ENCODE results near the gene ERFL. TPM values are rescaled to one million over a fixed set of nuclear protein-coding genes. Genes with fewer than 3 reads are reported as not detected.

Gene ERFL
- total RNA-seq, 4 donors from 2014 or later: 0.94 to 1.7 (median 1.7) TPM; not detected in 1

GRCh38 chr19:41908724-41909464, 19.4 kb downstream of the ERFL start:
- Histone ChIP-seq H3K4me1 (peaks cover 0 to 23% (median 17%) of the 10 kb centered on the region in 4 donors), H3K4me3 (no peak overlapping the region), H3K27ac (no peak overlapping the region), H3K36me3 (peaks cover 0 to 38% (median 0%) of the 10 kb centered on the region in 3 donors), H3K9me3 (no peaks in the 10 kb centered on the region), H3K27me3 (peaks cover 0 to 17% of the 10 kb centered on the region in 2 donors)
- DNase-seq: no peak
- TF ChIP-seq CTCF (IDR thresholded peaks at IDR 0.05): no peak
- TF ChIP-seq POLR2A (IDR thresholded peaks at IDR 0.05): no peak

- Histone ChIP-seq H3K27ac (no peak overlapping the region), H3K9me3 (no peaks in the 10 kb centered on the region), H3K27me3 (peaks cover 0 to 9% of the 10 kb centered on the region in 2 donors), H3K4me1 (peaks cover 0 to 16% (median 16%) of the 10 kb centered on the region in 4 donors), H3K4me3 (no peak overlapping the region), H3K36me3 (peaks cover 0 to 46% (median 0%) of the 10 kb centered on the region in 3 donors)
- TF ChIP-seq POLR2A (IDR thresholded peaks at IDR 0.05) (no peak), CTCF (IDR thresholded peaks at IDR 0.05) (no peak)
- DNase-seq: no peak
Measured at GRCh38 chr19:41907994-41908615, 20.1 kb downstream of the ERFL start.

GRCh38 chr19:41906916-41907680, 21.2 kb downstream of the ERFL start:
- Histone ChIP-seq H3K27me3 (no peaks in the 10 kb centered on the region), H3K9me3 (no peaks in the 10 kb centered on the region), H3K4me1 (peaks cover 0 to 10% (median 6%) of the 10 kb centered on the region in 4 donors), H3K36me3 (peaks cover 0 to 56% (median 0%) of the 10 kb centered on the region in 3 donors), H3K27ac (no peak overlapping the region), H3K4me3 (no peak overlapping the region)
- DNase-seq: no peak
- TF ChIP-seq POLR2A (IDR thresholded peaks at IDR 0.05) (no peak), CTCF (IDR thresholded peaks at IDR 0.05) (no peak)

- no peak for TF ChIP-seq POLR2A (IDR thresholded peaks at IDR 0.05)
- no peak for TF ChIP-seq CTCF (IDR thresholded peaks at IDR 0.05)
- Histone ChIP-seq H3K9me3 (no peaks in the 10 kb centered on the region), H3K4me1 (peaks cover 0 to 10% (median 2%) of the 10 kb centered on the region in 4 donors), H3K27ac (no peak overlapping the region), H3K4me3 (no peak overlapping the region), H3K27me3 (no peaks in the 10 kb centered on the region), H3K36me3 (peaks cover 0 to 64% (median 0%) of the 10 kb centered on the region in 3 donors)
- DNase-seq: no peak
Measured at GRCh38 chr19:41906271-41906670, 22.0 kb downstream of the ERFL start.

- no peaks in the 10 kb centered on the region for H3K9me3 ChIP-seq
- peaks cover 0 to 70% (median 0%) of the 10 kb centered on the region in 3 donors for H3K36me3 ChIP-seq
- H3K4me3 ChIP-seq: peak overlapping the region in 2 of 4 donors; percentile 16 to 18
- H3K4me1 ChIP-seq: peaks cover 0 to 10% (median 2%) of the 10 kb centered on the region in 4 donors
- peak overlapping the region in 2 of 4 donors; percentile 59 to 69 for H3K27ac ChIP-seq
- DNase-seq: no peak
- no peaks in the 10 kb centered on the region for H3K27me3 ChIP-seq
- TF ChIP-seq POLR2A (IDR thresholded peaks at IDR 0.05) (no peak), CTCF (IDR thresholded peaks at IDR 0.05) (no peak)
Measured at GRCh38 chr19:41905273-41906002, 22.8 kb downstream of the ERFL start.

Data from Peyer's patch (tissue), 4 donors.